ENCODE data around the gene KLF11.

KLF11 gene

GRCh38 chr2:10083692-10084211 is 40.4 kb downstream of the KLF11 start:
- POLR2A ChIA-PET, result no interaction called here
- no peak for TF ChIP-seq ELF4 (IDR thresholded peaks at IDR 0.05)
- no peak for DNase-seq (ENCODE audit: extremely low spot score)
- CTCF ChIA-PET, result interaction anchor here (1.3 to 1.8 kb wide), 2 partner anchors 11 to 14 kb away, joined by 6 to 7 read pairs; no protein-coding TSS in a partner anchor

GRCh38 chr2:10084223-10084865 is 41.0 kb downstream of the KLF11 start:
- CTCF ChIA-PET, result interaction anchor here (1.9 kb wide), 1 partner anchor 13 kb away, joined by 15 read pairs; no protein-coding TSS in a partner anchor
- TF ChIP-seq ZNF384 (IDR thresholded peaks at IDR 0.05) (no peak), CTBP1 (IDR thresholded peaks at IDR 0.05; ENCODE audit: borderline replicate concordance) (no peak), PKNOX1 (IDR thresholded peaks at IDR 0.05) (no peak), FOXA1 (IDR thresholded peaks at IDR 0.05) (no peak), HDGF (IDR thresholded peaks at IDR 0.05; ENCODE audit: borderline replicate concordance) (no peak), BHLHE40 (IDR thresholded peaks at IDR 0.05; ENCODE audit: borderline replicate concordance) (no peak), FOXM1 (IDR thresholded peaks at IDR 0.05; ENCODE audit: borderline replicate concordance) (no peak), L3MBTL2 (conservative IDR thresholded peaks at IDR 0.05) (no peak), TARDBP (IDR thresholded peaks at IDR 0.05) (no peak), LEF1 (IDR thresholded peaks at IDR 0.05; ENCODE audit: borderline replicate concordance) (no peak), SP1 (IDR thresholded peaks at IDR 0.05) (no peak), ARNT (IDR thresholded peaks at IDR 0.05) (no peak), FOXK2 (IDR thresholded peaks at IDR 0.05) (no peak), SUZ12 (IDR thresholded peaks at IDR 0.05) (no peak), NFRKB (IDR thresholded peaks at IDR 0.05) (no peak), ELF4 (IDR thresholded peaks at IDR 0.05) (no peak)
- POLR2A ChIA-PET, result interaction anchor here (1.3 kb wide), 1 partner anchor 12 kb away, joined by 3 read pairs; no protein-coding TSS in a partner anchor
- DNase-seq (ENCODE audit: extremely low spot score), result no peak

- POLR2A ChIA-PET, result interaction anchor here (1.0 to 1.3 kb wide), 2 partner anchors 10 to 13 kb away, joined by 3 read pairs; no protein-coding TSS in a partner anchor
- CTCF ChIA-PET, result interaction anchor here (1.1 to 1.9 kb wide), 3 partner anchors 12 to 19 kb away, joined by 3 to 15 read pairs (median 6); no protein-coding TSS in a partner anchor
- no peak for DNase-seq (ENCODE audit: extremely low spot score)
- no peak for TF ChIP-seq BHLHE40 (IDR thresholded peaks at IDR 0.05; ENCODE audit: borderline replicate concordance)
- TF ChIP-seq SP1 (IDR thresholded peaks at IDR 0.05), result no peak
- no peak for TF ChIP-seq ELF4 (IDR thresholded peaks at IDR 0.05)
- no peak for TF ChIP-seq NFRKB (IDR thresholded peaks at IDR 0.05)
- TF ChIP-seq ARNT (IDR thresholded peaks at IDR 0.05), result no peak
- TF ChIP-seq FOXM1 (IDR thresholded peaks at IDR 0.05; ENCODE audit: borderline replicate concordance), result no peak
- TF ChIP-seq L3MBTL2 (conservative IDR thresholded peaks at IDR 0.05), result no peak
- TF ChIP-seq CTBP1 (IDR thresholded peaks at IDR 0.05; ENCODE audit: borderline replicate concordance), result no peak
- no peak for TF ChIP-seq TARDBP (IDR thresholded peaks at IDR 0.05)
- no peak for TF ChIP-seq FOXK2 (IDR thresholded peaks at IDR 0.05)
- TF ChIP-seq SUZ12 (IDR thresholded peaks at IDR 0.05), result no peak
- TF ChIP-seq FOXA1 (IDR thresholded peaks at IDR 0.05), result no peak
- TF ChIP-seq PKNOX1 (IDR thresholded peaks at IDR 0.05), result no peak
- no peak for TF ChIP-seq LEF1 (IDR thresholded peaks at IDR 0.05; ENCODE audit: borderline replicate concordance)
- TF ChIP-seq HDGF (IDR thresholded peaks at IDR 0.05; ENCODE audit: borderline replicate concordance), result no peak
- no peak for TF ChIP-seq ZNF384 (IDR thresholded peaks at IDR 0.05)
Measured at GRCh38 chr2:10085043-10085667, 41.8 kb downstream of the KLF11 start.

- POLR2A ChIA-PET, result interaction anchor here (1.0 to 1.3 kb wide), 2 partner anchors 9 to 14 kb away, joined by 3 read pairs; no protein-coding TSS in a partner anchor
- CTCF ChIA-PET, result interaction anchor here (1.1 to 1.9 kb wide), 3 partner anchors 11 to 18 kb away, joined by 3 to 15 read pairs (median 6); no protein-coding TSS in a partner anchor
- no peak for TF ChIP-seq ARNT (IDR thresholded peaks at IDR 0.05)
- TF ChIP-seq SUZ12 (IDR thresholded peaks at IDR 0.05), result no peak
- no peak for TF ChIP-seq CTBP1 (IDR thresholded peaks at IDR 0.05; ENCODE audit: borderline replicate concordance)
- no peak for TF ChIP-seq ZNF384 (IDR thresholded peaks at IDR 0.05)
- TF ChIP-seq SP1 (IDR thresholded peaks at IDR 0.05), result no peak
- no peak for TF ChIP-seq TARDBP (IDR thresholded peaks at IDR 0.05)
- no peak for TF ChIP-seq NFRKB (IDR thresholded peaks at IDR 0.05)
- no peak for TF ChIP-seq LEF1 (IDR thresholded peaks at IDR 0.05; ENCODE audit: borderline replicate concordance)
- no peak for TF ChIP-seq FOXM1 (IDR thresholded peaks at IDR 0.05; ENCODE audit: borderline replicate concordance)
- no peak for TF ChIP-seq FOXK2 (IDR thresholded peaks at IDR 0.05)
- no peak for TF ChIP-seq HDGF (IDR thresholded peaks at IDR 0.05; ENCODE audit: borderline replicate concordance)
- no peak for TF ChIP-seq PKNOX1 (IDR thresholded peaks at IDR 0.05)
- TF ChIP-seq L3MBTL2 (conservative IDR thresholded peaks at IDR 0.05), result no peak
- TF ChIP-seq ELF4 (IDR thresholded peaks at IDR 0.05), result no peak
- no peak for DNase-seq (ENCODE audit: extremely low spot score)
Measured at GRCh38 chr2:10085668-10086059, 42.3 kb downstream of the KLF11 start.

GRCh38 chr2:10086950-10087349 is 43.6 kb downstream of the KLF11 start:
- TF ChIP-seq FOXM1 (IDR thresholded peaks at IDR 0.05; ENCODE audit: borderline replicate concordance) (no peak), ARNT (IDR thresholded peaks at IDR 0.05) (no peak), BHLHE40 (IDR thresholded peaks at IDR 0.05; ENCODE audit: borderline replicate concordance) (no peak), PKNOX1 (IDR thresholded peaks at IDR 0.05) (no peak), FOXA1 (IDR thresholded peaks at IDR 0.05) (no peak), ELF4 (IDR thresholded peaks at IDR 0.05) (no peak), CTBP1 (IDR thresholded peaks at IDR 0.05; ENCODE audit: borderline replicate concordance) (no peak), L3MBTL2 (conservative IDR thresholded peaks at IDR 0.05) (no peak), TARDBP (IDR thresholded peaks at IDR 0.05) (no peak), FOXK2 (IDR thresholded peaks at IDR 0.05) (no peak), LEF1 (IDR thresholded peaks at IDR 0.05; ENCODE audit: borderline replicate concordance) (no peak), ZNF384 (IDR thresholded peaks at IDR 0.05) (no peak), HDGF (IDR thresholded peaks at IDR 0.05; ENCODE audit: borderline replicate concordance) (no peak), SUZ12 (IDR thresholded peaks at IDR 0.05) (no peak)
- ChIA-PET CTCF (interaction anchor here (1.9 kb wide), 1 partner anchor 10 kb away, joined by 11 read pairs; no protein-coding TSS in a partner anchor), POLR2A (interaction anchor here (1.2 kb wide), 1 partner anchor 10 kb away, joined by 3 read pairs; no protein-coding TSS in a partner anchor)
- DNase-seq (ENCODE audit: extremely low spot score), result no peak

Measured in HEK293T (cell line).